SK-N-SH (cell line): Measurements from ENCODE around the gene KIAA0513. TPM values are rescaled to one million over a fixed set of nuclear protein-coding genes. Genes with fewer than 3 reads are reported as not detected.

Source experiments
- CTCF ChIA-PET: fragments of 300-600, 350-600 bp; formaldehyde crosslinking; extraction: SDS; loops from one replicate; lab custom pipeline; 2021; lab: Yijun Ruan, JAX
- POLR2A ChIA-PET: fragments of 350-600 bp; sonication (Branson Sonifier 250); formaldehyde crosslinking; extraction: SDS; loops from one replicate; lab custom pipeline; 2020; ENCODE audit warnings: antibody characterized with exemption, inconsistent platforms; lab: Yijun Ruan, JAX
- DNase-seq: peaks from one replicate; pipeline ENCODE4 v3.0.0; 2012
- H2AFZ ChIP-seq: fragments of 200-600 bp; sonication (generic); 2 replicates; pipeline ENCODE4 v1.8.1; 2016; ENCODE audit warnings: antibody characterized with exemption, mild to moderate bottlenecking, low read depth
- H3F3A ChIP-seq: fragments of 200-600 bp; sonication (generic); replicated peaks from 2 replicates; pipeline ENCODE3; 2016; ENCODE audit warnings: antibody characterized with exemption, mild to moderate bottlenecking; ENCODE audit not compliant: insufficient read depth
- H3K27ac ChIP-seq, 2 experiments: fragments of 200-500 bp in 1 of 2; fragments of 200-600 bp in 1 of 2; sonication (Bioruptor generic) in 1 of 2; sonication (generic), shearing (Covaris generic) in 1 of 2; 2 replicates each; pipeline versions ENCODE4 v1.5.1 to v1.6.1; 2014 to 2016; ENCODE audit warnings: low read depth in 2 of 2, inconsistent platforms in 1 of 2, low read length in 1 of 2, mild to moderate bottlenecking in 1 of 2, mixed read lengths in 1 of 2
- H3K27me3 ChIP-seq: fragments of 200-600 bp; sonication (generic), shearing (Covaris generic); 2 replicates; pipeline ENCODE4 v1.6.1; 2016; ENCODE audit warnings: mixed run types; ENCODE audit not compliant: insufficient read depth
- H3K36me3 ChIP-seq, 2 experiments: fragments of 200-500 bp in 1 of 2; fragments of 200-600 bp in 1 of 2; sonication (Bioruptor generic) in 1 of 2; sonication (generic) in 1 of 2; replicated peaks in 1 of 2; 2 replicates each; pipeline versions ENCODE3 to v1.5.1; 2014 to 2016; ENCODE audit warnings: low read length in 1 of 2, mild to moderate bottlenecking in 1 of 2; ENCODE audit not compliant: insufficient read depth in 2 of 2, control insufficient read depth in 1 of 2
- H3K4me1 ChIP-seq, 2 experiments: fragments of 200-500 bp in 1 of 2; fragments of 200-600 bp in 1 of 2; sonication (Bioruptor generic) in 1 of 2; sonication (generic), shearing (Covaris generic) in 1 of 2; 2 replicates each; pipeline versions ENCODE4 v1.5.1 to v1.6.1; 2014 to 2016; ENCODE audit warnings: low read depth in 1 of 2, low read length in 1 of 2, mixed run types in 1 of 2; ENCODE audit not compliant: insufficient read depth in 2 of 2, control insufficient read depth in 1 of 2
- H3K4me2 ChIP-seq: fragments of 200-600 bp; sonication (generic), shearing (Covaris generic); 2 replicates; pipeline ENCODE4 v1.6.1; 2017; ENCODE audit warnings: mixed run types
- H3K4me3 ChIP-seq, 2 experiments: fragments of 200-500 bp in 1 of 2; fragments of 200-600 bp in 1 of 2; sonication (Bioruptor generic) in 1 of 2; sonication (generic), shearing (Covaris generic) in 1 of 2; 2 replicates each; pipeline versions ENCODE4 v1.5.1 to v1.8.1; 2014 to 2016; ENCODE audit warnings: low read depth in 2 of 2, inconsistent platforms in 1 of 2, low read length in 1 of 2, mild to moderate bottlenecking in 1 of 2, mixed read lengths in 1 of 2, moderate library complexity in 1 of 2
- H3K79me2 ChIP-seq: fragments of 200-600 bp; sonication (generic); 2 replicates; pipeline ENCODE4 v1.8.1; 2017; ENCODE audit warnings: mild to moderate bottlenecking; ENCODE audit not compliant: insufficient read depth
- H3K9ac ChIP-seq: fragments of 200-600 bp; sonication (generic); 2 replicates; pipeline ENCODE4 v1.6.1; 2017; ENCODE audit warnings: mixed run types
- H3K9me2 ChIP-seq: fragments of 200-600 bp; sonication (generic); 2 replicates; pipeline ENCODE4 v1.6.1; 2017; ENCODE audit warnings: mixed run types
- H3K9me3 ChIP-seq: fragments of 200-600 bp; sonication (generic); 2 replicates; pipeline ENCODE4 v1.6.1; 2017; ENCODE audit warnings: mixed run types, mild to moderate bottlenecking, moderate library complexity
- H4K20me1 ChIP-seq: fragments of 200-600 bp; sonication (generic); 2 replicates; pipeline ENCODE4 v1.6.1; 2017; ENCODE audit warnings: mild to moderate bottlenecking, mixed run types; ENCODE audit not compliant: insufficient read depth
- CTCF ChIP-seq: fragments of 200-600 bp; sonication (generic); IDR thresholded peaks from 2 replicates; pipeline ENCODE4 v1.6.1; 2017; ENCODE audit warnings: antibody characterized with exemption, mild to moderate bottlenecking, moderate library complexity
- EZH2phosphoT487 ChIP-seq: fragments of 200-600 bp; sonication (generic); IDR thresholded peaks from 2 replicates; pipeline ENCODE4 v1.6.1; 2017; ENCODE audit warnings: low read depth, mixed run types, mild to moderate bottlenecking, antibody characterized with exemption, moderate library complexity, borderline replicate concordance
- GATA2 ChIP-seq: sonication (generic); formaldehyde crosslinking; IDR thresholded peaks from 2 replicates; pipeline ENCODE4 v1.5.0; 2020; ENCODE audit warnings: mild to moderate bottlenecking, missing genetic modification reagents
- PBX3 ChIP-seq: IDR thresholded peaks from 2 replicates; pipeline ENCODE4; 2012
- REST ChIP-seq: IDR thresholded peaks from 2 replicates; pipeline ENCODE4 v1.6.1; 2012; ENCODE audit warnings: mild to moderate bottlenecking, low read depth, low read length, moderate library complexity
- SIN3A ChIP-seq: IDR thresholded peaks from 2 replicates; pipeline ENCODE4 v1.6.1; 2012; ENCODE audit warnings: low read depth, mild to moderate bottlenecking, low read length, moderate library complexity, borderline replicate concordance
- SMC3 ChIP-seq: IDR thresholded peaks from 2 replicates; pipeline ENCODE4 v1.6.1; 2012; ENCODE audit warnings: low read depth, low read length, improper control_type of control experiment
- USF1 ChIP-seq: IDR thresholded peaks from 2 replicates; pipeline ENCODE4 v1.4.0; 2012; ENCODE audit warnings: low read depth, borderline replicate concordance
- ZBTB33 ChIP-seq: IDR thresholded peaks from 2 replicates; pipeline ENCODE4 v1.4.0; 2012; ENCODE audit warnings: low read depth, borderline replicate concordance
- WGBS: methylation state at CpG from one replicate; pipeline ENCODE4 v1.1.6; 2017; ENCODE audit warnings: low lambda C conversion rate; 5-methylcytosine and 5-hydroxymethylcytosine counted together
- polyA plus RNA-seq, 3 experiments: library from polyadenylated mRNA; depleted of rRNA; stranded (reverse); fragments of >200 nt; gene quantifications; 2 replicates each; pipeline ENCODE4 v1.2.3, GENCODE V29; 2012

The KIAA0513 gene
- polyA plus RNA-seq, 1 of the 3 experiments (the other 2 are of a cell fraction): 6.5 TPM

- TF ChIP-seq REST (no peak), SIN3A (no peak), ZBTB33 (no peak), EZH2phosphoT487 (no peak), USF1 (no peak), GATA2 (CRISPR knock-in tag) (0 out of 2 replicates have a peak, but pooled peaks have one; percentile 35)
Measured at GRCh38 chr16:85055493-85056210, 28.1 kb downstream of the KIAA0513 start (continued).

- H3K4me3 ChIP-seq: no peak overlapping the region
Measured at GRCh38 chr16:85056211-85056748, 28.7 kb downstream of the KIAA0513 start.

More at GRCh38 chr16:85056211-85056748, 28.7 kb downstream of the KIAA0513 start:
- DNase-seq: peak; percentile 46
- Histone ChIP-seq H3F3A (peaks cover 14% of the 10 kb centered on the region), H3K9ac (no peak overlapping the region), H4K20me1 (no peaks in the 10 kb centered on the region), H3K9me2 (no peaks in the 10 kb centered on the region), H3K79me2 (no peaks in the 10 kb centered on the region), H3K4me2 (peak overlapping the region; percentile 83), H3K4me1 (peaks cover 8 to 10% of the 10 kb centered on the region in 2 experiments; a peak in 2 of 4 replicates), H3K9me3 (no peaks in the 10 kb centered on the region), H2AFZ (no peak overlapping the region), H3K27me3 (no peaks in the 10 kb centered on the region), H3K36me3 (no peaks in the 10 kb centered on the region), H3K27ac (peak overlapping the region in 1 of 2 experiments; percentile 70; a peak in 1 of 4 replicates)
- ChIA-PET POLR2A (no interaction called here), CTCF (interaction anchor here (0.6 to 2.3 kb wide), 5 partner anchors 9 to 604 kb away, joined by 3 to 11 read pairs (median 3); no protein-coding TSS in a partner anchor)
- 90% methylated on average over 16 of the region's 16 CpGs for WGBS
- TF ChIP-seq SMC3 (0 out of 2 replicates have a peak, but pooled peaks have one; percentile 3), PBX3 (no peak), CTCF (peak; percentile 37)
